Neutrophil (primary cell): Measurements from ENCODE around the gene LHX5.

Experiments
- H3K27ac ChIP-seq: fragments of 200-600 bp; sonication (generic); 2 replicates; pipeline ENCODE4 v1.5.1; 2016; ENCODE audit warnings: mild to moderate bottlenecking, moderate library complexity
- H3K27me3 ChIP-seq: fragments of 200-600 bp; sonication (generic); 2 replicates; pipeline ENCODE4 v1.6.0; 2016; ENCODE audit warnings: mild to moderate bottlenecking
- H3K36me3 ChIP-seq: fragments of 200-600 bp; sonication (generic); 2 replicates; pipeline ENCODE4 v1.5.1; 2017
- H3K4me1 ChIP-seq, 2 experiments: fragments of 200-600 bp in 1 of 2; sonication (generic) in 1 of 2; 1 replicate in 1 of 2; 2 replicates in 1 of 2; pipeline versions ENCODE4 v1.5.1 to v1.6.1; 2013 to 2016; ENCODE audit warnings: low read depth in 1 of 2, low read length in 1 of 2, mild to moderate bottlenecking in 1 of 2, moderate library complexity in 1 of 2; ENCODE audit not compliant: control insufficient read depth in 1 of 2, insufficient read depth in 1 of 2
- H3K4me3 ChIP-seq, 2 experiments: fragments of 200-600 bp in 1 of 2; sonication (generic) in 1 of 2; 1 replicate in 1 of 2; 2 replicates in 1 of 2; pipeline ENCODE4 v1.5.1; 2013 to 2016; ENCODE audit warnings: low read depth in 1 of 2, low read length in 1 of 2, mild to moderate bottlenecking in 1 of 2, moderate library complexity in 1 of 2
- H3K9me3 ChIP-seq: fragments of 200-600 bp; sonication (generic); 2 replicates; pipeline ENCODE4 v1.5.1; 2016
- CTCF ChIP-seq: fragments of 200-600 bp; sonication (generic); IDR thresholded peaks from 2 replicates; pipeline ENCODE4 v1.5.1; 2016; ENCODE audit warnings: antibody characterized with exemption

The LHX5 gene

DNA sequence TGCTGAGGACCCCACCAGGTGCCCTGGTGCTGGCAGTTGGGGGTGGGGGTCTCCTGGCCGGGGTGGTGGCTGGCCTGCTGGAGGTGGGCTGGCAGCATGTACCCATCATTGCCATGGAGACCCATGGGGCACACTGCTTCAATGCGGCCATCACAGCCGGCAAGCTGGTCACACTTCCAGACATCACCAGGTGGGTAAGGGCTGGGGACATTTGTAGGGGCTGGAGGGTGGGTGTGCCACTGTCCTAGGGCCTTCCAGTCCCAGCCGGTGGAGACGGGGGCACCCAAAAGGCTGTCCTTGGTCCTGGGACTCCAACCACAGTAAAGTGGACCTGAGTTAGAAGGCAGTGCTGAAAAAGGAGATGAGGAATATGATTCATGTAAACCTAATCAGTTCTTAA is 36.3 kb downstream of the LHX5 start:
- no peak for TF ChIP-seq CTCF

DNA sequence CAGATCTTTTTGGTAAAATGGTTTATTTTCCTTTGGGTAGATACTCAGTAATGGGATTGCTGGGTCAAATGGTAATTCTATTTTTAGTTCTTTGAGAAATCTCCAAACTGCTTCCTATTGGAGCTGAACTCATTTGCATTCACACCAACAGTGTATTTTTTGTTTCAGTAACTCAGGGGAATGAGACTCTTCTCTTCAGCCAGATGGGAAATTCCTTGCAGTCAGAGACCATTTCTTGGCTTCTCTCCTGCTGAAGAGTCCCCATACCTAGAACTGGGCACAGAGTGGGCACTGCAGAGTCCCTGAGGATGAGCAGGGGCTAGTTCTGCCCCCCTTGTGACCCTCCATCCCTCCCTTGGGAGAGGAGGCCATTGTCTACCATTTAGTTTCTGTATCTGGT is 38.7 kb downstream of the LHX5 start:
- Histone ChIP-seq H3K27ac (no peak overlapping the region), H3K36me3 (no peaks in the 10 kb centered on the region), H3K4me3 (no peak overlapping the region), H3K27me3 (peaks cover 2% of the 10 kb centered on the region), H3K4me1 (no peaks in the 10 kb centered on the region), H3K9me3 (no peaks in the 10 kb centered on the region)
- no peak for TF ChIP-seq CTCF

More for the DNA sequence above, 36.3 kb downstream of the LHX5 start:
- Histone ChIP-seq H3K27me3 (peaks cover 7% of the 10 kb centered on the region), H3K4me1 (no peaks in the 10 kb centered on the region), H3K27ac (no peak overlapping the region), H3K9me3 (no peaks in the 10 kb centered on the region), H3K4me3 (no peak overlapping the region), H3K36me3 (no peaks in the 10 kb centered on the region)

DNA sequence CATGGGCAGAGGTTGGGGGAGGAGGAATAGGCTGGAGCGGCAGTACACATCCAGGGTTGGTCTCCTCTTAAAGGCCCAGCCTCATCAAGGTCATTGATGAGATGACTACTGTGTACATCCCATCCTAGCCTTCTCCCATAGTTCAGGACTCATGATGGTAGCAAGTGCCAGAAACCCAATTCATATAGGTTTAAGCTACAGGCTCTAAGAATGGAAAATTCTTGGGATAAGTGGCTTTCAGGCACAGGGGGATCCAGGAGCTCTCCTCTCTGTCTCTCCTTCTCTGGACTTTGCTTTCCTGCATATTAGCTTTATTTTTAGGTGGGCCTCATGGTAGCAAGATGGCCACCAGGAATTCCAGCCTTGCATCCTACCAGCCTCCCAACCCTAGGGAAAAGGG is 43.2 kb downstream of the LHX5 start:
- no peak overlapping the region for H3K4me3 ChIP-seq
- no peak overlapping the region for H3K27ac ChIP-seq
- H3K27me3 ChIP-seq: peaks cover 12% of the 10 kb centered on the region
- H3K9me3 ChIP-seq: no peaks in the 10 kb centered on the region
- H3K36me3 ChIP-seq: no peaks in the 10 kb centered on the region
- no peaks in the 10 kb centered on the region for H3K4me1 ChIP-seq
- TF ChIP-seq CTCF: no peak

DNA sequence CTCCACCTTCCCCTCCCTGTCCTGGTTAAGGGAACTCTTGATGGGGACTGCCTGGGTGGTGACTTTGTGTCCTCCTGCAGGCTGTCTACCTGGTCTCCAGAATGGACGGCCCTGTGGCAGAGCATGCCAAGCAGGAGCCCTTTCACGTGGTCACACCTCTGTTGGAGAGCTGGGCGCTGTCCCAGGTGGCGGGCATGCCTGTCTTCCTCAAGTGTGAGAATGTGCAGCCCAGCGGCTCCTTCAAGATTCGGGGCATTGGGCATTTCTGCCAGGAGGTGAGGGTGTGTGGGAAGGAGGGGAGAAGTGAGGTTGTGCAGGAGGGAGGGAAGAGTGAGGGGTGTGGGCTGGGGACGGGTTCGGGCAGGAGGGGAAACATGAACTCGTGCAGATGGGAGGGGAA is 43.8 kb downstream of the LHX5 start:
- H3K27me3 ChIP-seq: peaks cover 12% of the 10 kb centered on the region
- TF ChIP-seq CTCF: no peak
- H3K9me3 ChIP-seq: no peaks in the 10 kb centered on the region
- H3K4me1 ChIP-seq: peaks cover 0 to 2% of the 10 kb centered on the region in 2 experiments
- H3K36me3 ChIP-seq: no peaks in the 10 kb centered on the region
- H3K4me3 ChIP-seq: no peak overlapping the region
- no peak overlapping the region for H3K27ac ChIP-seq

DNA sequence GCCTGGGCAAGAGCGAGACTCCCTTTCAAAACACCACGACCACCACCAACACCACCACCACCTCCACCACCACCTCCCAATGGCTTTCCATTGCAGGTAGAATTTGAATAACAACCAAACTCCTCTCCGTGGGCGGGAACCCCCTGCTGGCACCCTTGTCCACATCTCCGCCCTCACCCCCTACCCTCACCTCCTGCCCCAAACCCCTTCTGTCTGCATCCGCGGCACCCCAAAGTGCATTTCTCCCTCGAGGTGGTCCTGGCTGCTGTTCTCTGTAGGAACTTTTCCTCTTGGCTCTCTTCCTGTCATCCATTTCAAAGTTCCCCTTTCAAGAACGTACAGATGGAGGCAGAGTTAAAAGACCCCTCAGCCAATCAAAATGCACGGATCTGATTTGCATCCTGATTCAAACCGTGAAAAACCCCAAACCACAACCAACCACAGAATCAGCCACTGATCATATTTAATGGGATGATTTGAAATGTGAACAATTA is 45.7 kb downstream of the LHX5 start:
- Histone ChIP-seq H3K9me3 (no peaks in the 10 kb centered on the region), H3K4me1 (peaks cover 9 to 16% of the 10 kb centered on the region in 2 experiments), H3K27me3 (peaks cover 12% of the 10 kb centered on the region), H3K4me3 (no peak overlapping the region), H3K36me3 (no peaks in the 10 kb centered on the region), H3K27ac (no peak overlapping the region)
- TF ChIP-seq CTCF: peak; percentile 3
